Amniotic epithelial cell (primary cell): ENCODE data around the gene BRD4.

Experiments
- DNase-seq: peaks from one replicate; pipeline ENCODE4 v3.0.0-alpha.2; 2010; ENCODE audit warnings: low read depth

The BRD4 gene

GRCh38 chr19:15194938-15195337 lies 137.4 kb downstream of the BRD4 start:
- DNase-seq = no peak

- no peak for DNase-seq
These were observed 140.4 kb downstream of the BRD4 start for GRCh38 chr19:15191982-15192381.

- DNase-seq = no peak
These were observed 140.8 kb downstream of the BRD4 start for GRCh38 chr19:15191514-15191913.

GRCh38 chr19:15188851-15189250 lies 143.5 kb downstream of the BRD4 start:
- no peak for DNase-seq

- no peak for DNase-seq
These were observed 145.0 kb downstream of the BRD4 start for GRCh38 chr19:15187026-15188007.
